A549 (cell line): ENCODE data around the gene NAV2.

ENCODE experiments used
- CTCF ChIP-seq: fragments of >200 bp; sonication (Bioruptor Twin); formaldehyde crosslinking; IDR thresholded peaks from 3 replicates; pipeline ENCODE4 v1.5.1; 2016
- EHMT2 ChIP-seq: fragments of 200-600 bp; sonication (generic); IDR thresholded peaks from 2 replicates; pipeline ENCODE4 v1.6.1; 2016; ENCODE audit warnings: antibody characterized with exemption, low read depth, mild to moderate bottlenecking, moderate library complexity
- HDAC2 ChIP-seq: fragments of 200-600 bp; sonication (generic); IDR thresholded peaks from 2 replicates; pipeline ENCODE4 v1.6.1; 2016
- MAX ChIP-seq: IDR thresholded peaks from 2 replicates; pipeline ENCODE4 v1.6.1; 2012
- POLR2A ChIP-seq: IDR thresholded peaks from 2 replicates; pipeline ENCODE4 v1.6.1; 2012; ENCODE audit warnings: mild to moderate bottlenecking, low read length
- RAD21 ChIP-seq, 2 experiments: fragments of >200 bp in 1 of 2; sonication (Bioruptor Twin) in 1 of 2; formaldehyde crosslinking in 1 of 2; IDR thresholded peaks in 1 of 2; conservative IDR thresholded peaks in 1 of 2; 2 replicates in 1 of 2; 3 replicates in 1 of 2; pipeline ENCODE4 v1.6.1; 2012 to 2018; ENCODE audit warnings: inconsistent platforms in 1 of 2
- REST ChIP-seq: fragments of 200-600 bp; sonication (generic); IDR thresholded peaks from 2 replicates; pipeline ENCODE4 v1.6.1; 2016; ENCODE audit warnings: antibody characterized with exemption, mild to moderate bottlenecking, moderate library complexity
- RFX5 ChIP-seq: fragments of 450-650 bp; IDR thresholded peaks from 2 replicates; pipeline ENCODE4 v1.7.1; 2014; ENCODE audit warnings: antibody characterized with exemption, mild to moderate bottlenecking, moderate library complexity
- ZSCAN20 ChIP-seq: fragments of 250-450 bp; sonication (Bioruptor Pico); IDR thresholded peaks from 2 replicates; pipeline ENCODE4 v1.8.0; 2022; ENCODE audit warnings: mild to moderate bottlenecking, moderate library complexity

- no peak for TF ChIP-seq HDAC2
- no peak for TF ChIP-seq ZSCAN20 (CRISPR knock-in tag)
- no peak for TF ChIP-seq CTCF
- no peak for TF ChIP-seq RAD21 (conservative IDR thresholded peaks at IDR 0.05 in 1 of 2, IDR thresholded peaks at IDR 0.05 in 1 of 2)
- no peak for TF ChIP-seq POLR2A
- no peak for TF ChIP-seq EHMT2
- TF ChIP-seq REST, result no peak
- no peak for TF ChIP-seq MAX
- TF ChIP-seq RFX5, result no peak
Observed at GRCh38 chr11:20056109-20056949, 343.7 kb downstream of the NAV2 start.
